ENCODE results near the gene TMEM14C. TPM values are rescaled to one million over a fixed set of nuclear protein-coding genes. Genes with fewer than 3 reads are reported as not detected.
A peak's percentile ranks its signal among the peaks of the same experiment; 100 is the strongest.

TMEM14C gene
- total and polyA plus RNA-seq, 2 experiments from 2014 or later: 123 to 232 TPM

DNA sequence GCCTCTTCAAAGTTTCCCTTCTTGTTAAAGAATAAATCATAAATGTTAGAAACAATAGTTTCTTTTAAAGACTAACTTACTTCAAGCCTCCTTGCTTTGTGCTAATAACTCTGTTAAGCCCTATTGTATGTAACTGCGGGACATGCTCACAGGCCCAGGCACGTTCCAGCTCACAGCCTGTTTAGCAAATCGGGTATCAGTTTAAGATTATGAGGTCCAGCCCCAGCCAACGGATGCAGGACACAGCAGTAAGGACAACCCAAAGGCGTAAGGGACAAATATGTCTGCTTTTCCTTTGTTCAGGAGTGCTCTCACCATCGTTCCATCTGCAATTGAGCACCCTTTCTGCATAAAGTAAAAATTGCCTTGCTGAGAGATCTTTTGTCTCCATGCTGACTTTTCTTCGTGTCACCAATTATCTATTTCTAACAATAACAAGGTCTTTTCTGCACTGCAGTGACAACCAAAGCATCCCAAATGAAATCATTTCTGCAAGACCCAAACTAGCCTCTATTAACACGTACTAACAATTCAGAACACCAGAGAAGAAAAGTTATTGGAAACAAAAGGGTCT lies 29.8 kb upstream of the TMEM14C start:
- Histone ChIP-seq H4K20me1 (replicated peaks; ENCODE audit: insufficient read depth) (0 out of 2 replicates have a peak, but pooled peaks cover 8% of the 10 kb centered on the region), H3K79me2 (replicated peaks; ENCODE audit: insufficient read depth) (peaks cover 48% of the 10 kb centered on the region), H3K4me1 (ENCODE audit: insufficient read depth) (peaks cover 23% of the 10 kb centered on the region), H3F3A (replicated peaks; ENCODE audit: low read depth) (peaks cover 12% of the 10 kb centered on the region), H3K36me3 (ENCODE audit: insufficient read depth) (peaks cover 15% of the 10 kb centered on the region), H3K4me2 (peak overlapping the region; percentile 91), H3K9me2 (ENCODE audit: insufficient read depth) (no peaks in the 10 kb centered on the region), H2AFZ (no peak overlapping the region), H3K4me3 (peak overlapping the region; percentile 76), H3K27me3 (ENCODE audit: insufficient read depth) (no peaks in the 10 kb centered on the region), H3K27ac (ENCODE audit: low read depth) (peak overlapping the region; percentile 79; the same call in 1 of the 2 replicates)
- ATAC-seq (no peak), DNase-seq (ENCODE audit: low spot score) (peak; percentile 10)
- H3K4me1 Mint-ChIP-seq: peaks cover 25% of the 10 kb centered on the region
- peaks cover 14% of the 10 kb centered on the region for H3K27me3 Mint-ChIP-seq (ENCODE audit: insufficient read depth, low read depth, poor library complexity)
- peak overlapping the region; percentile 90 for H3K4me3 Mint-ChIP-seq
- TF ChIP-seq EZH2 (IDR thresholded peaks at IDR 0.05; ENCODE audit: low read depth, unreplicated experiment) (no peak), JUNB (IDR thresholded peaks at IDR 0.05; ENCODE audit: unreplicated experiment) (no peak)
- TF ChIP-seq, protein P1, sequence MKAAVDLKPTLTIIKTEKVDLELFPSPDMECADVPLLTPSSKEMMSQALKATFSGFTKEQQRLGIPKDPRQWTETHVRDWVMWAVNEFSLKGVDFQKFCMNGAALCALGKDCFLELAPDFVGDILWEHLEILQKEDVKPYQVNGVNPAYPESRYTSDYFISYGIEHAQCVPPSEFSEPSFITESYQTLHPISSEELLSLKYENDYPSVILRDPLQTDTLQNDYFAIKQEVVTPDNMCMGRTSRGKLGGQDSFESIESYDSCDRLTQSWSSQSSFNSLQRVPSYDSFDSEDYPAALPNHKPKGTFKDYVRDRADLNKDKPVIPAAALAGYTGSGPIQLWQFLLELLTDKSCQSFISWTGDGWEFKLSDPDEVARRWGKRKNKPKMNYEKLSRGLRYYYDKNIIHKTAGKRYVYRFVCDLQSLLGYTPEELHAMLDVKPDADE (IDR thresholded peaks at IDR 0.05): no peak
- H3K36me3 Mint-ChIP-seq (ENCODE audit: low read depth): peaks cover 22% of the 10 kb centered on the region
- H3K9me3 Mint-ChIP-seq: peaks cover 12% of the 10 kb centered on the region
- peak overlapping the region; percentile 83 for H3K27ac Mint-ChIP-seq

DNA sequence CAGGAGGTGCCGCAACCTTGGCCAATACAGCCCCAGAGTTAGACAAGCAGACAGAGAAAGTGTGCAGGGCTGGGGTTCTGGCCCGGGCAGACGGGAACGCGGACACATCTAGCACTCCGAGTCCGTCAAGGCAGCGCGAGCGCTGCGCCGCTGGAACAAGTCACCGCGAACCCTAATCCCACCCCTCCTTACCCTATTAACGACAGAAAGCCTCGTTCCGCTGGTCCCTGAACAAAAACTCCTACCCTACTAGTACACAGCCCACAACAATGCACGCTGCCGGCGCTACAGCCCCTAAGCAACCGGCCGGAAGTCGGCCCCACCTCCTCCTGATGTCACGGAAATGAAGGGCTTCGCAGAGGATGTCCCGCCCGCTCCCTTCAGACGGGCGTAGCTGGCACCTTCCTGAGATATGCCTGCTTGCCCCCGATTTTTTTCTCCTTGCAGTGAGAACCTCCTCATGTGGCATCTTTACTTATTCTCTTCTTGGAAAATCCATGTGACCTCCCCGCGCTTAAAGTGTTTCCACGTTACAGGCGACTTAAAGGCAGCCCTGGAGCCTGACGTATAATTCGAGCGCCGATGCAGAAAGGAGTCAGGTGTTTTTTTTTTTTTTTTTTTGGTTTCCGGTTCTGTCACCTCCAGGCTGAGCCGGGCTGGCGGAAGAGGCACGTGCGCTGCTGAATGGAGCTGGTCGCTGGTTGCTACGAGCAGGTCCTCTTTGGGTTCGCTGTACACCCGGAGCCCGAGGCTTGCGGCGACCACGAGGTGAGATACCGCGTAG lies 28.4 kb upstream of the TMEM14C start, which contains the start of the genes C6orf52 and PAK1IP1:
TSS of gene C6orf52 (minus strand) at position 315 of the 784 bp plus-strand sequence. CDS start 7,066 bp downstream, outside the sequence.
TSS of gene PAK1IP1 (plus strand) at position 671 of the 784 bp plus-strand sequence. CDS start at position 685, 14 bp downstream.
- peak within 1 kb of the TSS; percentile 76 for H3K4me3 ChIP-seq
- peak; percentile 97 for ATAC-seq

More for the DNA sequence above, 28.4 kb upstream of the TMEM14C start, which contains the start of the genes C6orf52 and PAK1IP1:
- H3K4me1 Mint-ChIP-seq: peaks cover 25% of the 10 kb centered on the region
- Histone ChIP-seq H3K27ac (ENCODE audit: low read depth) (peak within 1 kb of the TSS; percentile 88), H3K9me2 (ENCODE audit: insufficient read depth) (no peaks in the 10 kb centered on the region), H3F3A (replicated peaks; ENCODE audit: low read depth) (peaks cover 12% of the 10 kb centered on the region), H3K27me3 (ENCODE audit: insufficient read depth) (no peaks in the 10 kb centered on the region), H3K36me3 (ENCODE audit: insufficient read depth) (peaks cover 24% of the 10 kb centered on the region), H3K79me2 (replicated peaks; ENCODE audit: insufficient read depth) (peaks cover 60% of the 10 kb centered on the region), H2AFZ (peak within 1 kb of the TSS; percentile 54), H4K20me1 (replicated peaks; ENCODE audit: insufficient read depth) (peaks cover 10% of the 10 kb centered on the region; the same call in 1 of the 2 replicates), H3K4me2 (peak within 1 kb of the TSS; percentile 91), H3K4me1 (ENCODE audit: insufficient read depth) (peaks cover 22% of the 10 kb centered on the region)
- peak; percentile 98 for DNase-seq (ENCODE audit: low spot score)
- H3K27ac Mint-ChIP-seq: peak within 1 kb of the TSS; percentile 100
- peak; percentile 89 for TF ChIP-seq POLR2AphosphoS5 (IDR thresholded peaks at IDR 0.05; ENCODE audit: low read depth)
- no peak for TF ChIP-seq EZH2phosphoT487 (IDR thresholded peaks at IDR 0.05; ENCODE audit: unreplicated experiment)
- no peak for TF ChIP-seq NANOG (IDR thresholded peaks at IDR 0.05; ENCODE audit: borderline replicate concordance)
- TF ChIP-seq ZNF331 (CRISPR knock-in tag; IDR thresholded peaks at IDR 0.05; ENCODE audit: low read depth): no peak
- no peak for TF ChIP-seq JUNB (IDR thresholded peaks at IDR 0.05; ENCODE audit: unreplicated experiment)
- TF ChIP-seq CREB1 (CRISPR knock-in tag; IDR thresholded peaks at IDR 0.05; ENCODE audit: low read depth): peak; percentile 99
- TF ChIP-seq, protein P1 (IDR thresholded peaks at IDR 0.05): peak; percentile 65
- no peak for TF ChIP-seq STAT1 (IDR thresholded peaks at IDR 0.05; ENCODE audit: unreplicated experiment)
- TF ChIP-seq, protein P2, sequence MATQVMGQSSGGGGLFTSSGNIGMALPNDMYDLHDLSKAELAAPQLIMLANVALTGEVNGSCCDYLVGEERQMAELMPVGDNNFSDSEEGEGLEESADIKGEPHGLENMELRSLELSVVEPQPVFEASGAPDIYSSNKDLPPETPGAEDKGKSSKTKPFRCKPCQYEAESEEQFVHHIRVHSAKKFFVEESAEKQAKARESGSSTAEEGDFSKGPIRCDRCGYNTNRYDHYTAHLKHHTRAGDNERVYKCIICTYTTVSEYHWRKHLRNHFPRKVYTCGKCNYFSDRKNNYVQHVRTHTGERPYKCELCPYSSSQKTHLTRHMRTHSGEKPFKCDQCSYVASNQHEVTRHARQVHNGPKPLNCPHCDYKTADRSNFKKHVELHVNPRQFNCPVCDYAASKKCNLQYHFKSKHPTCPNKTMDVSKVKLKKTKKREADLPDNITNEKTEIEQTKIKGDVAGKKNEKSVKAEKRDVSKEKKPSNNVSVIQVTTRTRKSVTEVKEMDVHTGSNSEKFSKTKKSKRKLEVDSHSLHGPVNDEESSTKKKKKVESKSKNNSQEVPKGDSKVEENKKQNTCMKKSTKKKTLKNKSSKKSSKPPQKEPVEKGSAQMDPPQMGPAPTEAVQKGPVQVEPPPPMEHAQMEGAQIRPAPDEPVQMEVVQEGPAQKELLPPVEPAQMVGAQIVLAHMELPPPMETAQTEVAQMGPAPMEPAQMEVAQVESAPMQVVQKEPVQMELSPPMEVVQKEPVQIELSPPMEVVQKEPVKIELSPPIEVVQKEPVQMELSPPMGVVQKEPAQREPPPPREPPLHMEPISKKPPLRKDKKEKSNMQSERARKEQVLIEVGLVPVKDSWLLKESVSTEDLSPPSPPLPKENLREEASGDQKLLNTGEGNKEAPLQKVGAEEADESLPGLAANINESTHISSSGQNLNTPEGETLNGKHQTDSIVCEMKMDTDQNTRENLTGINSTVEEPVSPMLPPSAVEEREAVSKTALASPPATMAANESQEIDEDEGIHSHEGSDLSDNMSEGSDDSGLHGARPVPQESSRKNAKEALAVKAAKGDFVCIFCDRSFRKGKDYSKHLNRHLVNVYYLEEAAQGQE (IDR thresholded peaks at IDR 0.05; ENCODE audit: unreplicated experiment): no peak
- no peak for TF ChIP-seq ZNF114 (CRISPR knock-in tag; IDR thresholded peaks at IDR 0.05)
- TF ChIP-seq EZH2 (IDR thresholded peaks at IDR 0.05; ENCODE audit: low read depth, unreplicated experiment): no peak
- peaks cover 12% of the 10 kb centered on the region for H3K9me3 Mint-ChIP-seq
- H3K36me3 Mint-ChIP-seq (ENCODE audit: low read depth): peaks cover 35% of the 10 kb centered on the region
- H3K27me3 Mint-ChIP-seq (ENCODE audit: insufficient read depth, low read depth, poor library complexity): peaks cover 14% of the 10 kb centered on the region
- H3K4me3 Mint-ChIP-seq: peak within 1 kb of the TSS; percentile 90

Data from GM23338 (cell line).